ENCODE results near the gene INSYN2B.

The INSYN2B gene

GRCh38 chr5:169886677-169887076 lies 93.6 kb downstream of the INSYN2B start:
- H3K27me3 ChIP-seq (ENCODE audit: low read depth, low read length) = no peaks in the 10 kb centered on the region

GRCh38 chr5:169886033-169886432 lies 94.3 kb downstream of the INSYN2B start:
- Histone ChIP-seq H3K27ac (ENCODE audit: low read length) (no peak overlapping the region), H3K4me3 (ENCODE audit: low read depth in 1 of 2, low read length in 2 of 2) (no peak overlapping the region)

More at GRCh38 chr5:169886677-169887076, 93.6 kb downstream of the INSYN2B start:
- no peaks in the 10 kb centered on the region for H3K4me1 ChIP-seq (ENCODE audit: control insufficient read depth in 1 of 2, insufficient read depth in 2 of 2, low read length in 2 of 2)
- H3K36me3 ChIP-seq (ENCODE audit: control insufficient read depth in 1 of 2, insufficient read depth in 2 of 2, low read length in 2 of 2) = no peaks in the 10 kb centered on the region
- H3K4me3 ChIP-seq (ENCODE audit: low read depth in 1 of 2, low read length in 2 of 2) = no peak overlapping the region
- H3K9me3 ChIP-seq (ENCODE audit: control insufficient read depth in 1 of 2, low read length in 2 of 2) = no peaks in the 10 kb centered on the region
- no peak overlapping the region for H3K27ac ChIP-seq (ENCODE audit: low read length)

GRCh38 chr5:169881702-169882303 lies 98.5 kb downstream of the INSYN2B start:
- H3K27me3 ChIP-seq (ENCODE audit: low read depth, low read length) = no peaks in the 10 kb centered on the region
- H3K36me3 ChIP-seq (ENCODE audit: control insufficient read depth in 1 of 2, insufficient read depth in 2 of 2, low read length in 2 of 2) = no peaks in the 10 kb centered on the region
- H3K4me3 ChIP-seq (ENCODE audit: low read depth in 1 of 2, low read length in 2 of 2) = no peak overlapping the region
- H3K4me1 ChIP-seq (ENCODE audit: control insufficient read depth in 1 of 2, insufficient read depth in 2 of 2, low read length in 2 of 2) = no peaks in the 10 kb centered on the region
- H3K27ac ChIP-seq (ENCODE audit: low read length) = no peak overlapping the region
- H3K9me3 ChIP-seq (ENCODE audit: control insufficient read depth in 1 of 2, low read length in 2 of 2) = no peaks in the 10 kb centered on the region

More at GRCh38 chr5:169886033-169886432, 94.3 kb downstream of the INSYN2B start:
- no peaks in the 10 kb centered on the region for H3K36me3 ChIP-seq (ENCODE audit: control insufficient read depth in 1 of 2, insufficient read depth in 2 of 2, low read length in 2 of 2)
- no peaks in the 10 kb centered on the region for H3K9me3 ChIP-seq (ENCODE audit: control insufficient read depth in 1 of 2, low read length in 2 of 2)
- H3K27me3 ChIP-seq (ENCODE audit: low read depth, low read length) = no peaks in the 10 kb centered on the region
- H3K4me1 ChIP-seq (ENCODE audit: control insufficient read depth in 1 of 2, insufficient read depth in 2 of 2, low read length in 2 of 2) = no peaks in the 10 kb centered on the region

GRCh38 chr5:169880785-169881184 lies 99.5 kb downstream of the INSYN2B start:
- Histone ChIP-seq H3K9me3 (ENCODE audit: control insufficient read depth in 1 of 2, low read length in 2 of 2) (no peaks in the 10 kb centered on the region), H3K27me3 (ENCODE audit: low read depth, low read length) (no peaks in the 10 kb centered on the region), H3K36me3 (ENCODE audit: control insufficient read depth in 1 of 2, insufficient read depth in 2 of 2, low read length in 2 of 2) (no peaks in the 10 kb centered on the region), H3K4me3 (ENCODE audit: low read depth in 1 of 2, low read length in 2 of 2) (no peak overlapping the region), H3K4me1 (ENCODE audit: control insufficient read depth in 1 of 2, insufficient read depth in 2 of 2, low read length in 2 of 2) (no peaks in the 10 kb centered on the region), H3K27ac (ENCODE audit: low read length) (no peak overlapping the region)

GRCh38 chr5:169880012-169880663 lies 100.2 kb downstream of the INSYN2B start:
- H3K4me1 ChIP-seq (ENCODE audit: control insufficient read depth in 1 of 2, insufficient read depth in 2 of 2, low read length in 2 of 2) = no peaks in the 10 kb centered on the region
- H3K9me3 ChIP-seq (ENCODE audit: control insufficient read depth in 1 of 2, low read length in 2 of 2) = no peaks in the 10 kb centered on the region
- no peak overlapping the region for H3K4me3 ChIP-seq (ENCODE audit: low read depth in 1 of 2, low read length in 2 of 2)
- H3K36me3 ChIP-seq (ENCODE audit: control insufficient read depth in 1 of 2, insufficient read depth in 2 of 2, low read length in 2 of 2) = no peaks in the 10 kb centered on the region
- H3K27ac ChIP-seq (ENCODE audit: low read length) = no peak overlapping the region
- no peaks in the 10 kb centered on the region for H3K27me3 ChIP-seq (ENCODE audit: low read depth, low read length)

- H3K4me3 ChIP-seq (ENCODE audit: low read depth in 1 of 2, low read length in 2 of 2) = no peak overlapping the region
- H3K27ac ChIP-seq (ENCODE audit: low read length) = no peak overlapping the region
- no peaks in the 10 kb centered on the region for H3K36me3 ChIP-seq (ENCODE audit: control insufficient read depth in 1 of 2, insufficient read depth in 2 of 2, low read length in 2 of 2)
- no peaks in the 10 kb centered on the region for H3K9me3 ChIP-seq (ENCODE audit: control insufficient read depth in 1 of 2, low read length in 2 of 2)
- H3K4me1 ChIP-seq (ENCODE audit: control insufficient read depth in 1 of 2, insufficient read depth in 2 of 2, low read length in 2 of 2) = no peaks in the 10 kb centered on the region
- no peaks in the 10 kb centered on the region for H3K27me3 ChIP-seq (ENCODE audit: low read depth, low read length)
These were observed 103.9 kb downstream of the INSYN2B start for GRCh38 chr5:169876386-169876785.

- H3K4me3 ChIP-seq (ENCODE audit: low read depth in 1 of 2, low read length in 2 of 2) = no peak overlapping the region
- H3K36me3 ChIP-seq (ENCODE audit: control insufficient read depth in 1 of 2, insufficient read depth in 2 of 2, low read length in 2 of 2) = no peaks in the 10 kb centered on the region
- no peaks in the 10 kb centered on the region for H3K27me3 ChIP-seq (ENCODE audit: low read depth, low read length)
- no peak overlapping the region for H3K27ac ChIP-seq (ENCODE audit: low read length)
- H3K4me1 ChIP-seq (ENCODE audit: control insufficient read depth in 1 of 2, insufficient read depth in 2 of 2, low read length in 2 of 2) = no peaks in the 10 kb centered on the region
- no peaks in the 10 kb centered on the region for H3K9me3 ChIP-seq (ENCODE audit: control insufficient read depth in 1 of 2, low read length in 2 of 2)
These were observed 104.6 kb downstream of the INSYN2B start for GRCh38 chr5:169875731-169876130.

- no peaks in the 10 kb centered on the region for H3K9me3 ChIP-seq (ENCODE audit: control insufficient read depth in 1 of 2, low read length in 2 of 2)
- no peak overlapping the region for H3K4me3 ChIP-seq (ENCODE audit: low read depth in 1 of 2, low read length in 2 of 2)
- H3K36me3 ChIP-seq (ENCODE audit: control insufficient read depth in 1 of 2, insufficient read depth in 2 of 2, low read length in 2 of 2) = no peaks in the 10 kb centered on the region
- peak overlapping the region; percentile 32 for H3K27ac ChIP-seq (ENCODE audit: low read length)
- H3K4me1 ChIP-seq (ENCODE audit: control insufficient read depth in 1 of 2, insufficient read depth in 2 of 2, low read length in 2 of 2) = no peaks in the 10 kb centered on the region
- no peaks in the 10 kb centered on the region for H3K27me3 ChIP-seq (ENCODE audit: low read depth, low read length)
These were observed 105.1 kb downstream of the INSYN2B start for GRCh38 chr5:169875091-169875728.

GRCh38 chr5:169874621-169875020 lies 105.7 kb downstream of the INSYN2B start:
- Histone ChIP-seq H3K27me3 (ENCODE audit: low read depth, low read length) (no peaks in the 10 kb centered on the region), H3K27ac (ENCODE audit: low read length) (peak overlapping the region; percentile 32), H3K4me3 (ENCODE audit: low read depth in 1 of 2, low read length in 2 of 2) (no peak overlapping the region), H3K4me1 (ENCODE audit: control insufficient read depth in 1 of 2, insufficient read depth in 2 of 2, low read length in 2 of 2) (no peaks in the 10 kb centered on the region), H3K9me3 (ENCODE audit: control insufficient read depth in 1 of 2, low read length in 2 of 2) (no peaks in the 10 kb centered on the region), H3K36me3 (ENCODE audit: control insufficient read depth in 1 of 2, insufficient read depth in 2 of 2, low read length in 2 of 2) (no peaks in the 10 kb centered on the region)

GRCh38 chr5:169873642-169874041 lies 106.7 kb downstream of the INSYN2B start:
- Histone ChIP-seq H3K4me1 (ENCODE audit: control insufficient read depth in 1 of 2, insufficient read depth in 2 of 2, low read length in 2 of 2) (no peaks in the 10 kb centered on the region), H3K27ac (ENCODE audit: low read length) (no peak overlapping the region), H3K27me3 (ENCODE audit: low read depth, low read length) (no peaks in the 10 kb centered on the region), H3K36me3 (ENCODE audit: control insufficient read depth in 1 of 2, insufficient read depth in 2 of 2, low read length in 2 of 2) (no peaks in the 10 kb centered on the region), H3K4me3 (ENCODE audit: low read depth in 1 of 2, low read length in 2 of 2) (no peak overlapping the region), H3K9me3 (ENCODE audit: control insufficient read depth in 1 of 2, low read length in 2 of 2) (no peaks in the 10 kb centered on the region)

GRCh38 chr5:169871826-169872490 lies 108.3 kb downstream of the INSYN2B start:
- H3K4me3 ChIP-seq (ENCODE audit: low read depth in 1 of 2, low read length in 2 of 2) = no peak overlapping the region
- no peaks in the 10 kb centered on the region for H3K36me3 ChIP-seq (ENCODE audit: control insufficient read depth in 1 of 2, insufficient read depth in 2 of 2, low read length in 2 of 2)
- no peaks in the 10 kb centered on the region for H3K27me3 ChIP-seq (ENCODE audit: low read depth, low read length)
- H3K27ac ChIP-seq (ENCODE audit: low read length) = no peak overlapping the region
- H3K4me1 ChIP-seq (ENCODE audit: control insufficient read depth in 1 of 2, insufficient read depth in 2 of 2, low read length in 2 of 2) = no peaks in the 10 kb centered on the region
- no peaks in the 10 kb centered on the region for H3K9me3 ChIP-seq (ENCODE audit: control insufficient read depth in 1 of 2, low read length in 2 of 2)
